Fibroblast of lung (primary cell): ENCODE data around the gene ANO3. TPM values are rescaled to one million over a fixed set of nuclear protein-coding genes. Genes with fewer than 3 reads are reported as not detected.

Source experiments
- DNase-seq, 2 donors: peaks; one replicate each; pipeline versions ENCODE4 v3.0.0 to v3.0.0-alpha.2; 2010; ENCODE audit warnings: low read depth in 2 of 2
- H2AFZ ChIP-seq: 2 replicates; pipeline ENCODE4 v1.5.1; 2012; ENCODE audit warnings: low read length, control low read depth, inconsistent platforms
- H3K27ac ChIP-seq: 2 replicates; pipeline ENCODE4 v1.5.1; 2011; ENCODE audit warnings: low read length, control low read depth; ENCODE audit not compliant: insufficient read depth
- H3K27me3 ChIP-seq: 2 replicates; pipeline ENCODE4 v1.5.1; 2011; ENCODE audit warnings: mild to moderate bottlenecking, low read length; ENCODE audit not compliant: control insufficient read depth, insufficient read depth
- H3K36me3 ChIP-seq: 2 replicates; pipeline ENCODE4 v1.5.1; 2011; ENCODE audit warnings: low read length; ENCODE audit not compliant: control insufficient read depth, insufficient read depth
- H3K4me1 ChIP-seq: 2 replicates; pipeline ENCODE4 v1.5.1; 2011; ENCODE audit warnings: low read length; ENCODE audit not compliant: control insufficient read depth, insufficient read depth; ENCODE audit errors: extremely low read depth
- H3K4me2 ChIP-seq: 2 replicates; pipeline ENCODE4 v1.5.1; 2011; ENCODE audit warnings: low read length, control low read depth; ENCODE audit not compliant: insufficient read depth; ENCODE audit errors: extremely low read depth
- H3K4me3 ChIP-seq, 4 experiments: fragments of 200-600 bp in 1 of 4; sonication (generic) in 1 of 4; replicated peaks in 1 of 4; 2 replicates each; pipeline ENCODE4 v1.5.1; 2011 to 2016; ENCODE audit warnings: low read length in 4 of 4, low read depth in 3 of 4, mild to moderate bottlenecking in 3 of 4, control low read depth in 2 of 4, inconsistent platforms in 1 of 4, mixed read lengths in 1 of 4; ENCODE audit not compliant: insufficient read depth in 1 of 4; ENCODE audit errors: control extremely low read depth in 1 of 4
- H3K79me2 ChIP-seq: 2 replicates; pipeline ENCODE4 v1.5.1; 2012; ENCODE audit warnings: mild to moderate bottlenecking, low read length, inconsistent platforms; ENCODE audit not compliant: control insufficient read depth, insufficient read depth
- H3K9ac ChIP-seq: 2 replicates; pipeline ENCODE4 v1.5.1; 2011; ENCODE audit warnings: mild to moderate bottlenecking, low read length, control low read depth; ENCODE audit not compliant: insufficient read depth
- H3K9me3 ChIP-seq: 2 replicates; pipeline ENCODE4 v1.5.1; 2012; ENCODE audit warnings: low read depth, low read length; ENCODE audit not compliant: control insufficient read depth, insufficient read depth
- H4K20me1 ChIP-seq: 2 replicates; pipeline ENCODE4 v1.5.1; 2011; ENCODE audit warnings: low read length; ENCODE audit not compliant: control insufficient read depth, insufficient read depth; ENCODE audit errors: extremely low read depth
- CTCF ChIP-seq, 2 donors: IDR thresholded peaks in 1 of 2; conservative IDR thresholded peaks in 1 of 2; 1 replicate in 1 of 2; 2 replicates in 1 of 2; pipeline ENCODE4 v1.5.1; 2011 to 2012; ENCODE audit warnings: low read length in 2 of 2, control low read depth in 1 of 2, inconsistent platforms in 1 of 2, low read depth in 1 of 2, mild to moderate bottlenecking in 1 of 2
- EZH2 ChIP-seq: IDR thresholded peaks from 2 replicates; pipeline ENCODE4 v1.5.1; 2012; ENCODE audit warnings: low read length, control low read depth, mild to moderate bottlenecking; ENCODE audit errors: missing control alignments
- polyA plus RNA-seq, 2 donors: library from polyadenylated mRNA; depleted of rRNA in 1 of 2; stranded (reverse) in 1 of 2; unstranded in 1 of 2; fragments of >200 nt; gene quantifications; 2 replicates each; pipeline ENCODE4 v1.2.1, GENCODE V29; 2011 to 2012; ENCODE audit warnings: missing spikeins in 1 of 2
- total RNA-seq: library from RNA; depleted of rRNA; stranded (reverse); fragments of >200 nt; gene quantifications from 2 replicates; pipeline ENCODE4 v1.2.1, GENCODE V29; 2014

The ANO3 gene
- total and polyA plus RNA-seq, 2 donors (not counting 1 experiment from before 2014, with no cell fraction given): 2.2 to 5.1 TPM

GRCh38 chr11:26700574-26701235 lies 368.8 kb downstream of the ANO3 start:
- no peak overlapping the region for H3K4me2 ChIP-seq
- H3K79me2 ChIP-seq: no peaks in the 10 kb centered on the region
- DNase-seq: no peak

GRCh38 chr11:26702406-26702805 lies 370.5 kb downstream of the ANO3 start:
- Histone ChIP-seq H3K9me3 (no peaks in the 10 kb centered on the region), H3K79me2 (no peaks in the 10 kb centered on the region), H4K20me1 (no peaks in the 10 kb centered on the region), H3K4me2 (no peak overlapping the region), H3K27ac (no peak overlapping the region), H3K36me3 (no peaks in the 10 kb centered on the region), H3K27me3 (no peaks in the 10 kb centered on the region), H2AFZ (no peak overlapping the region), H3K4me1 (no peaks in the 10 kb centered on the region), H3K9ac (no peak overlapping the region), H3K4me3 (no peak overlapping the region)
- peak in 1 of 2 donors; percentile 38 for DNase-seq
- TF ChIP-seq CTCF (conservative IDR thresholded peaks at IDR 0.05 in 1 of 2, IDR thresholded peaks at IDR 0.05 in 1 of 2; ENCODE audit: low read depth in 1 of 2, low read length in 2 of 2) (no peak), EZH2 (no peak)

More at GRCh38 chr11:26700574-26701235, 368.8 kb downstream of the ANO3 start:
- no peaks in the 10 kb centered on the region for H3K27me3 ChIP-seq
- no peak overlapping the region for H2AFZ ChIP-seq
- no peaks in the 10 kb centered on the region for H3K4me1 ChIP-seq
- no peak for TF ChIP-seq EZH2
- no peak for TF ChIP-seq CTCF (conservative IDR thresholded peaks at IDR 0.05 in 1 of 2, IDR thresholded peaks at IDR 0.05 in 1 of 2; ENCODE audit: low read depth in 1 of 2, low read length in 2 of 2)
- no peak overlapping the region for H3K4me3 ChIP-seq
- H3K36me3 ChIP-seq: no peaks in the 10 kb centered on the region
- H3K27ac ChIP-seq: no peak overlapping the region
- no peaks in the 10 kb centered on the region for H3K9me3 ChIP-seq
- H3K9ac ChIP-seq: no peak overlapping the region
- no peaks in the 10 kb centered on the region for H4K20me1 ChIP-seq

GRCh38 chr11:26703411-26704191 lies 371.7 kb downstream of the ANO3 start:
- H3K27ac ChIP-seq: no peak overlapping the region
- H2AFZ ChIP-seq: no peak overlapping the region
- no peaks in the 10 kb centered on the region for H3K36me3 ChIP-seq
- no peak overlapping the region for H3K4me2 ChIP-seq
- no peak overlapping the region for H3K9ac ChIP-seq
- no peaks in the 10 kb centered on the region for H3K79me2 ChIP-seq
- H4K20me1 ChIP-seq: no peaks in the 10 kb centered on the region
- H3K4me1 ChIP-seq: no peaks in the 10 kb centered on the region
- H3K4me3 ChIP-seq: no peak overlapping the region
- H3K9me3 ChIP-seq: no peaks in the 10 kb centered on the region
- no peak for TF ChIP-seq EZH2
- no peak for TF ChIP-seq CTCF (conservative IDR thresholded peaks at IDR 0.05 in 1 of 2, IDR thresholded peaks at IDR 0.05 in 1 of 2; ENCODE audit: low read depth in 1 of 2, low read length in 2 of 2)
- H3K27me3 ChIP-seq: no peaks in the 10 kb centered on the region
- DNase-seq: peak in 1 of 2 donors; percentile 45
